HEK293 (cell line): ENCODE measurements around the gene LHX2.

Experiments used
- GLI2 ChIP-seq: fragments of 450-650 bp; formaldehyde crosslinking; IDR thresholded peaks from 2 replicates; pipeline ENCODE4; 2017; ENCODE audit warnings: missing biosample characterization, missing genetic modification characterization, low read depth, borderline replicate concordance
- HOXA7 ChIP-seq: sonication (generic); formaldehyde crosslinking; IDR thresholded peaks from 2 replicates; pipeline ENCODE4 v1.8.1; 2022; ENCODE audit warnings: missing genetic modification reagents, borderline replicate concordance
- SP7 ChIP-seq: fragments of 450-650 bp; formaldehyde crosslinking; IDR thresholded peaks from 2 replicates; pipeline ENCODE4 v1.5.1; 2016; ENCODE audit warnings: missing biosample characterization, missing genetic modification characterization
- ZIC2 ChIP-seq: fragments of 450-650 bp; formaldehyde crosslinking; IDR thresholded peaks from 2 replicates; pipeline ENCODE4 v1.5.1; 2016; ENCODE audit warnings: missing biosample characterization, missing genetic modification characterization
- ZNF10 ChIP-seq: fragments of 450-650 bp; formaldehyde crosslinking; IDR thresholded peaks from 2 replicates; pipeline ENCODE4 v1.5.1; 2017; ENCODE audit warnings: missing biosample characterization, missing genetic modification characterization
- ZNF112 ChIP-seq: fragments of 450-650 bp; formaldehyde crosslinking; IDR thresholded peaks from 2 replicates; pipeline ENCODE4 v1.5.0; 2017; ENCODE audit warnings: missing biosample characterization, missing genetic modification characterization
- ZNF138 ChIP-seq: fragments of 450-650 bp; formaldehyde crosslinking; IDR thresholded peaks from 2 replicates; pipeline ENCODE4 v1.5.1; 2016; ENCODE audit warnings: missing biosample characterization, missing genetic modification characterization, borderline replicate concordance
- ZNF24 ChIP-seq: fragments of 450-650 bp; formaldehyde crosslinking; IDR thresholded peaks from 2 replicates; pipeline ENCODE4 v1.5.1; 2016; ENCODE audit warnings: missing biosample characterization, missing genetic modification characterization
- ZNF335 ChIP-seq: fragments of 450-650 bp; formaldehyde crosslinking; conservative IDR thresholded peaks from 2 replicates; pipeline ENCODE4 v1.5.1; 2016; ENCODE audit warnings: missing biosample characterization, missing genetic modification characterization
- ZNF37A ChIP-seq: fragments of 450-650 bp; IDR thresholded peaks from 2 replicates; pipeline ENCODE4 v1.5.1; 2018; ENCODE audit warnings: missing biosample characterization, missing genetic modification characterization
- ZNF555 ChIP-seq: fragments of 450-650 bp; formaldehyde crosslinking; conservative IDR thresholded peaks from 2 replicates; pipeline ENCODE4 v1.5.1; 2017; ENCODE audit warnings: missing biosample characterization, mild to moderate bottlenecking, missing genetic modification characterization, inconsistent platforms
- ZNF561 ChIP-seq: fragments of 450-650 bp; IDR thresholded peaks from 2 replicates; pipeline ENCODE4 v1.5.1; 2018; ENCODE audit warnings: missing biosample characterization, missing genetic modification characterization, borderline replicate concordance
- ZNF623 ChIP-seq: fragments of 450-650 bp; formaldehyde crosslinking; IDR thresholded peaks from 2 replicates; pipeline ENCODE4 v1.5.1; 2016; ENCODE audit warnings: missing biosample characterization, missing genetic modification characterization
- ZNF629 ChIP-seq: fragments of 450-650 bp; formaldehyde crosslinking; IDR thresholded peaks from 2 replicates; pipeline ENCODE4 v1.5.1; 2017; ENCODE audit warnings: missing biosample characterization, missing genetic modification characterization
- ZNF843 ChIP-seq: fragments of 450-650 bp; formaldehyde crosslinking; IDR thresholded peaks from 2 replicates; pipeline ENCODE4 v1.5.1; 2016; ENCODE audit warnings: missing biosample characterization, missing genetic modification characterization
- TF ChIP-seq, protein P1 (sequence below): fragments of 450-650 bp; formaldehyde crosslinking; IDR thresholded peaks from 2 replicates; pipeline ENCODE4 v1.5.1; 2016; ENCODE audit warnings: missing biosample characterization, missing genetic modification characterization
- TF ChIP-seq, protein P2 (sequence below): fragments of 450-650 bp; formaldehyde crosslinking; conservative IDR thresholded peaks from 2 replicates; pipeline ENCODE4 v1.5.1; 2016; ENCODE audit warnings: low read depth, missing biosample characterization, missing genetic modification characterization
- TF ChIP-seq, protein P3 (sequence below): fragments of 450-650 bp; formaldehyde crosslinking; IDR thresholded peaks from 2 replicates; pipeline ENCODE4 v1.5.1; 2017; ENCODE audit warnings: missing biosample characterization, mild to moderate bottlenecking, missing genetic modification characterization, moderate library complexity
- TF ChIP-seq, protein P4 (sequence below): fragments of 450-650 bp; formaldehyde crosslinking; IDR thresholded peaks from 2 replicates; pipeline ENCODE4 v1.5.1; 2016; ENCODE audit warnings: missing biosample characterization, missing genetic modification characterization
- TF ChIP-seq, protein P5 (sequence below): fragments of 450-650 bp; IDR thresholded peaks from 2 replicates; pipeline ENCODE4 v1.5.1; 2018; ENCODE audit warnings: missing biosample characterization, mild to moderate bottlenecking, missing genetic modification characterization
- TF ChIP-seq, protein P6 (sequence below): fragments of 450-650 bp; formaldehyde crosslinking; IDR thresholded peaks from 2 replicates; pipeline ENCODE4 v1.5.1; 2016; ENCODE audit warnings: missing biosample characterization, missing genetic modification characterization

The LHX2 gene

DNA sequence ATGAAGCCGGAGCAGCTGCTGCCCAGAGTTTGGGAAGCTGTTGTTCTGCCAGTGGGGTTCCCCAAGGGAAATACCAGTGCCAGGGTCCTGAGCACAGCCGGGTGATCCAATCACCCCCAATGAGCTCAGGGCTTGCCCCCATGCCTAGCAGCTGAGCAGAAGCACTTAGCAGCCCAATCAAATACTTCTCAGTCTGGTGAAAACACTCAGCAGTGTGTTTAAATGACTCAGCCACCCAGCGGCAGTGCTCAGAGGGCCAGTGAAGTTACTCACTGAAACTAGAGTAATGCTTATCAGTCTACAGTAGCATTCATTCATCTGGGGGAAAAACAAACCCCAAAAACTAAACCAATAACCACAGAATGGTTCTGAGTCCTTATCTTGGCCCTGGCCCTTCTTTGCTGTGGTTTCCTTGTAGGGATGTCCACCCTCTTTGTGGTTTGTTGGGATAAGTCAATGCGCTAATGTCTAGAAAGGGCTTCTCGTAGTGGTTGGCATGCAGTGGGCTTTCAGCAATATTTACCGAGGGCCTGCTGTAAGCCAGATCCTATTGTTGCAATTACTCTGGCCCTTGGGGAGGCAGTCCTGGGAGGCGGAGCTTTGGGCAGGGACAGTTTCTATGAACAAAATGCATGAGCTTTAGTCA, 43.1 kb downstream of the LHX2 start (continued):
- TF ChIP-seq, protein P1, sequence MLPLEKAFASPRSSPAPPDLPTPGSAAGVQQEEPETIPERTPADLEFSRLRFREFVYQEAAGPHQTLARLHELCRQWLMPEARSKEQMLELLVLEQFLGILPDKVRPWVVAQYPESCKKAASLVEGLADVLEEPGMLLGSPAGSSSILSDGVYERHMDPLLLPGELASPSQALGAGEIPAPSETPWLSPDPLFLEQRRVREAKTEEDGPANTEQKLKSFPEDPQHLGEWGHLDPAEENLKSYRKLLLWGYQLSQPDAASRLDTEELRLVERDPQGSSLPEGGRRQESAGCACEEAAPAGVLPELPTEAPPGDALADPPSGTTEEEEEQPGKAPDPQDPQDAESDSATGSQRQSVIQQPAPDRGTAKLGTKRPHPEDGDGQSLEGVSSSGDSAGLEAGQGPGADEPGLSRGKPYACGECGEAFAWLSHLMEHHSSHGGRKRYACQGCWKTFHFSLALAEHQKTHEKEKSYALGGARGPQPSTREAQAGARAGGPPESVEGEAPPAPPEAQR (tag by site-specific recombination): no peak
- TF ChIP-seq ZNF335 (tag by site-specific recombination): peak; percentile 74
- peak; percentile 46 for TF ChIP-seq ZNF843
- 0 out of 2 replicates have a peak, but pooled peaks have one; percentile 29 for TF ChIP-seq SP7 (tag by site-specific recombination)
- TF ChIP-seq, protein P2, sequence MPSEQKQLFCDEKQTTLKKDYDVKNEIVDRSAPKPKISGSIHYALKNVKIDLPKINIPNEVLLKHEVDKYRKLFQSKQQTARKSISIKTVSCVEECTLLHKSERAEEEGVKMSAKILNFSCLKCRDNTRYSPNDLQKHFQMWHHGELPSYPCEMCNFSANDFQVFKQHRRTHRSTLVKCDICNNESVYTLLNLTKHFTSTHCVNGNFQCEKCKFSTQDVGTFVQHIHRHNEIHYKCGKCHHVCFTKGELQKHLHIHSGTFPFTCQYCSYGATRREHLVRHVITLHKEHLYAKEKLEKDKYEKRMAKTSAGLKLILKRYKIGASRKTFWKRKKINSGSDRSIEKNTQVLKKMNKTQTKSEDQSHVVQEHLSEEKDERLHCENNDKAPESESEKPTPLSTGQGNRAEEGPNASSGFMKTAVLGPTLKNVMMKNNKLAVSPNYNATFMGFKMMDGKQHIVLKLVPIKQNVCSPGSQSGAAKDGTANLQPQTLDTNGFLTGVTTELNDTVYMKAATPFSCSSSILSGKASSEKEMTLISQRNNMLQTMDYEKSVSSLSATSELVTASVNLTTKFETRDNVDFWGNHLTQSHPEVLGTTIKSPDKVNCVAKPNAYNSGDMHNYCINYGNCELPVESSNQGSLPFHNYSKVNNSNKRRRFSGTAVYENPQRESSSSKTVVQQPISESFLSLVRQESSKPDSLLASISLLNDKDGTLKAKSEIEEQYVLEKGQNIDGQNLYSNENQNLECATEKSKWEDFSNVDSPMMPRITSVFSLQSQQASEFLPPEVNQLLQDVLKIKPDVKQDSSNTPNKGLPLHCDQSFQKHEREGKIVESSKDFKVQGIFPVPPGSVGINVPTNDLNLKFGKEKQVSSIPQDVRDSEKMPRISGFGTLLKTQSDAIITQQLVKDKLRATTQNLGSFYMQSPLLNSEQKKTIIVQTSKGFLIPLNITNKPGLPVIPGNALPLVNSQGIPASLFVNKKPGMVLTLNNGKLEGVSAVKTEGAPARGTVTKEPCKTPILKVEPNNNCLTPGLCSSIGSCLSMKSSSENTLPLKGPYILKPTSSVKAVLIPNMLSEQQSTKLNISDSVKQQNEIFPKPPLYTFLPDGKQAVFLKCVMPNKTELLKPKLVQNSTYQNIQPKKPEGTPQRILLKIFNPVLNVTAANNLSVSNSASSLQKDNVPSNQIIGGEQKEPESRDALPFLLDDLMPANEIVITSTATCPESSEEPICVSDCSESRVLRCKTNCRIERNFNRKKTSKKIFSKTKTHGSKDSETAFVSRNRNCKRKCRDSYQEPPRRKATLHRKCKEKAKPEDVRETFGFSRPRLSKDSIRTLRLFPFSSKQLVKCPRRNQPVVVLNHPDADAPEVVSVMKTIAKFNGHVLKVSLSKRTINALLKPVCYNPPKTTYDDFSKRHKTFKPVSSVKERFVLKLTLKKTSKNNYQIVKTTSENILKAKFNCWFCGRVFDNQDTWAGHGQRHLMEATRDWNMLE (tag by site-specific recombination): no peak
- TF ChIP-seq, protein P3, sequence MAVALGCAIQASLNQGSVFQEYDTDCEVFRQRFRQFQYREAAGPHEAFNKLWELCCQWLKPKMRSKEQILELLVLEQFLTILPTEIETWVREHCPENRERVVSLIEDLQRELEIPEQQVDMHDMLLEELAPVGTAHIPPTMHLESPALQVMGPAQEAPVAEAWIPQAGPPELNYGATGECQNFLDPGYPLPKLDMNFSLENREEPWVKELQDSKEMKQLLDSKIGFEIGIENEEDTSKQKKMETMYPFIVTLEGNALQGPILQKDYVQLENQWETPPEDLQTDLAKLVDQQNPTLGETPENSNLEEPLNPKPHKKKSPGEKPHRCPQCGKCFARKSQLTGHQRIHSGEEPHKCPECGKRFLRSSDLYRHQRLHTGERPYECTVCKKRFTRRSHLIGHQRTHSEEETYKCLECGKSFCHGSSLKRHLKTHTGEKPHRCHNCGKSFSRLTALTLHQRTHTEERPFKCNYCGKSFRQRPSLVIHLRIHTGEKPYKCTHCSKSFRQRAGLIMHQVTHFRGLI (tag by site-specific recombination): peak; percentile 61; the same call in 1 of the 2 replicates
- TF ChIP-seq ZNF10: peak; percentile 39; the same call in 1 of the 2 replicates
- peak; percentile 64 for TF ChIP-seq ZNF629 (tag by site-specific recombination)
- TF ChIP-seq ZNF555 (tag by site-specific recombination): no peak
- TF ChIP-seq ZNF623 (tag by site-specific recombination): no peak
- TF ChIP-seq HOXA7 (CRISPR knock-in tag): no peak
- no peak for TF ChIP-seq ZNF138 (tag by site-specific recombination)
- peak; percentile 99 for TF ChIP-seq ZNF24
- TF ChIP-seq ZIC2 (tag by site-specific recombination): peak; percentile 51
- TF ChIP-seq ZNF561 (tag by site-specific recombination): 0 out of 2 replicates have a peak, but pooled peaks have one; percentile 37
- peak; percentile 36; the same call in 1 of the 2 replicates for TF ChIP-seq GLI2 (tag by site-specific recombination)
- TF ChIP-seq ZNF37A (tag by site-specific recombination): no peak
- TF ChIP-seq, protein P4, sequence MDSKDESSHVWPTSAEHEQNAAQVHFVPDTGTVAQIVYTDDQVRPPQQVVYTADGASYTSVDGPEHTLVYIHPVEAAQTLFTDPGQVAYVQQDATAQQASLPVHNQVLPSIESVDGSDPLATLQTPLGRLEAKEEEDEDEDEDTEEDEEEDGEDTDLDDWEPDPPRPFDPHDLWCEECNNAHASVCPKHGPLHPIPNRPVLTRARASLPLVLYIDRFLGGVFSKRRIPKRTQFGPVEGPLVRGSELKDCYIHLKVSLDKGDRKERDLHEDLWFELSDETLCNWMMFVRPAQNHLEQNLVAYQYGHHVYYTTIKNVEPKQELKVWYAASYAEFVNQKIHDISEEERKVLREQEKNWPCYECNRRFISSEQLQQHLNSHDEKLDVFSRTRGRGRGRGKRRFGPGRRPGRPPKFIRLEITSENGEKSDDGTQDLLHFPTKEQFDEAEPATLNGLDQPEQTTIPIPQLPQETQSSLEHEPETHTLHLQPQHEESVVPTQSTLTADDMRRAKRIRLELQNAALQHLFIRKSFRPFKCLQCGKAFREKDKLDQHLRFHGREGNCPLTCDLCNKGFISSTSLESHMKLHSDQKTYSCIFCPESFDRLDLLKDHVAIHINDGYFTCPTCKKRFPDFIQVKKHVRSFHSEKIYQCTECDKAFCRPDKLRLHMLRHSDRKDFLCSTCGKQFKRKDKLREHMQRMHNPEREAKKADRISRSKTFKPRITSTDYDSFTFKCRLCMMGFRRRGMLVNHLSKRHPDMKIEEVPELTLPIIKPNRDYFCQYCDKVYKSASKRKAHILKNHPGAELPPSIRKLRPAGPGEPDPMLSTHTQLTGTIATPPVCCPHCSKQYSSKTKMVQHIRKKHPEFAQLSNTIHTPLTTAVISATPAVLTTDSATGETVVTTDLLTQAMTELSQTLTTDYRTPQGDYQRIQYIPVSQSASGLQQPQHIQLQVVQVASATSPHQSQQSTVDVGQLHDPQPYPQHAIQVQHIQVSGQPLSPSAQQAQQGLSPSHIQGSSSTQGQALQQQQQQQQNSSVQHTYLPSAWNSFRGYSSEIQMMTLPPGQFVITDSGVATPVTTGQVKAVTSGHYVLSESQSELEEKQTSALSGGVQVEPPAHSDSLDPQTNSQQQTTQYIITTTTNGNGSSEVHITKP (tag by site-specific recombination): peak; percentile 42; the same call in 1 of the 2 replicates
- TF ChIP-seq, protein P5, sequence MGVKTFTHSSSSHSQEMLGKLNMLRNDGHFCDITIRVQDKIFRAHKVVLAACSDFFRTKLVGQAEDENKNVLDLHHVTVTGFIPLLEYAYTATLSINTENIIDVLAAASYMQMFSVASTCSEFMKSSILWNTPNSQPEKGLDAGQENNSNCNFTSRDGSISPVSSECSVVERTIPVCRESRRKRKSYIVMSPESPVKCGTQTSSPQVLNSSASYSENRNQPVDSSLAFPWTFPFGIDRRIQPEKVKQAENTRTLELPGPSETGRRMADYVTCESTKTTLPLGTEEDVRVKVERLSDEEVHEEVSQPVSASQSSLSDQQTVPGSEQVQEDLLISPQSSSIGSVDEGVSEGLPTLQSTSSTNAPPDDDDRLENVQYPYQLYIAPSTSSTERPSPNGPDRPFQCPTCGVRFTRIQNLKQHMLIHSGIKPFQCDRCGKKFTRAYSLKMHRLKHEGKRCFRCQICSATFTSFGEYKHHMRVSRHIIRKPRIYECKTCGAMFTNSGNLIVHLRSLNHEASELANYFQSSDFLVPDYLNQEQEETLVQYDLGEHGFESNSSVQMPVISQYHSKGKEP: peak; percentile 66; the same call in 1 of the 2 replicates
- TF ChIP-seq, protein P6, sequence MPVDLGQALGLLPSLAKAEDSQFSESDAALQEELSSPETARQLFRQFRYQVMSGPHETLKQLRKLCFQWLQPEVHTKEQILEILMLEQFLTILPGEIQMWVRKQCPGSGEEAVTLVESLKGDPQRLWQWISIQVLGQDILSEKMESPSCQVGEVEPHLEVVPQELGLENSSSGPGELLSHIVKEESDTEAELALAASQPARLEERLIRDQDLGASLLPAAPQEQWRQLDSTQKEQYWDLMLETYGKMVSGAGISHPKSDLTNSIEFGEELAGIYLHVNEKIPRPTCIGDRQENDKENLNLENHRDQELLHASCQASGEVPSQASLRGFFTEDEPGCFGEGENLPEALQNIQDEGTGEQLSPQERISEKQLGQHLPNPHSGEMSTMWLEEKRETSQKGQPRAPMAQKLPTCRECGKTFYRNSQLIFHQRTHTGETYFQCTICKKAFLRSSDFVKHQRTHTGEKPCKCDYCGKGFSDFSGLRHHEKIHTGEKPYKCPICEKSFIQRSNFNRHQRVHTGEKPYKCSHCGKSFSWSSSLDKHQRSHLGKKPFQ (tag by site-specific recombination): no peak
- no peak for TF ChIP-seq ZNF112 (tag by site-specific recombination)
